ENCODE results near the gene NFXL1.
"Not testable (repeated sequence)": the region's sequence is repeated elsewhere in the genome, so short reads cannot be mapped to it uniquely, and the experiment has no call there.

Gene NFXL1

DNA sequence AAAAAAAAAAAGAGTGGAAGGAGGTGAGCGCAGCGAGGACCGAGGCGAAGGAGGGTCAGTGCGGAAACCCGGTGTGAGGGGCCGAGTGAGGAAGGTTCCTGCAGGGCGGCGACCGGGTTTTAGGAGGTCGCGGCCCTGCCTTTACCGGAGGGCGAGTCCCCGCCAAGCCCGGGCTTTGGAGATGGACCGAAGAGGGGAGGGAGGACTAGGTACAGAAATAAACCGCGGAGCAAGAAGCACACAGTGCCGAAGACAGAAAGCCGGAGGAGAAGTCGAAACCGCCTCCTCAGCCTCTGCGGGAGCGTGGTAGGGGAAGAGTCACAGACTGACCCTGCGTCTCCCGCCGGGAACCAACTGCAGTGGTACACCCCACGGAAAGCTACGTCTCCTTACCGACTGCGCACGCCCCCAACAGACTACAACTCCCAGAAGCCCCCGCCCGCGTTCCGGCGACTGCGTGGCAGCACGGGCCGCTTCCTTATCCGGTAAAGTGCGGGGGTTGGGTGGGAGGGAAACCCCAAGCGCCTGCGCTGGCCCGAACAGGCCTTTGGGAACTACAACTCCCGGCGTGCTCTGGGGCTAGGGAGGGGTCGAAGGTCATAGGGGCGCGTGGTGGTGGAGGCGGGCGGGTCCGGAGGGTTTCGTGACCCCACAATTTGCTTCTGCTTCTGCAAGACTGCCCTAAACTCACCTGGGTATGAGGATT is at the start of gene NFXL1:
Gene NFXL1 (minus strand): TSS at position 364 of the 706 bp plus-strand sequence. CDS start 380 bp downstream, outside the sequence.
- peak within 1 kb of the TSS; percentile 79 to 99 for H3K27ac Mint-ChIP-seq
- peak within 1 kb of the TSS; percentile 93 to 95 for H3K4me3 Mint-ChIP-seq
- ATAC-seq (peak; percentile 98), DNase-seq (peak; percentile 92 to 96)
- H3K9me3 Mint-ChIP-seq = peaks cover 0 to 16% of the 10 kb centered on the region in 2 donors
- no peaks in the 10 kb centered on the region for H3K27me3 Mint-ChIP-seq
- H3K4me1 Mint-ChIP-seq = peaks cover 35% of the 10 kb centered on the region

GRCh38 chr4:47954677-47955076 is 40.3 kb upstream of the NFXL1 start:
- H3K4me1 Mint-ChIP-seq = no peaks in the 10 kb centered on the region
- H3K9me3 Mint-ChIP-seq = no peaks in the 10 kb centered on the region
- no peak overlapping the region for H3K4me3 Mint-ChIP-seq
- no peaks in the 10 kb centered on the region for H3K27me3 Mint-ChIP-seq
- DNase-seq (no peak), ATAC-seq (no peak)
- H3K27ac Mint-ChIP-seq = no peak overlapping the region

DNA sequence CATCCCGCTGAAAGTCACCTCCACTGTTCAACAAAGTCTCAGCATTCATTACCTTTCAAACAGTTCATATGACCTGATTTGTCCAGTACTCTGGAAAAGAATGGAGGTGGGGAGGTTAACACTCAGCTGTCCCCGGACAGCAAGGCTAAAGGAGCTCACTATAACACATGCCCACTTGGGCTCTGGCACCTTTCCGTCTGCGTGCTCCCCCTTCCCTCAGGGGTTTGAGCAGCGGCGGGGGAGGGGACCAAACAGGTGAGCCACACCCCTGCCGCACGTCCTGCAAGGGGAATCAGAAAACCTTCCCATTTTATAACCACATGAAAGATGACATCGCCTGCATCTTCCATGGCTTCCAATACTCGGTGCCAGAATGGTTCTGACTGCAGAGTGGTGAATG is 39.9 kb upstream of the NFXL1 start:
- H3K4me3 Mint-ChIP-seq = no peak overlapping the region
- no peaks in the 10 kb centered on the region for H3K9me3 Mint-ChIP-seq
- no peaks in the 10 kb centered on the region for H3K4me1 Mint-ChIP-seq
- ATAC-seq (no peak), DNase-seq (no peak)
- H3K27ac Mint-ChIP-seq = no peak overlapping the region
- no peaks in the 10 kb centered on the region for H3K27me3 Mint-ChIP-seq

DNA sequence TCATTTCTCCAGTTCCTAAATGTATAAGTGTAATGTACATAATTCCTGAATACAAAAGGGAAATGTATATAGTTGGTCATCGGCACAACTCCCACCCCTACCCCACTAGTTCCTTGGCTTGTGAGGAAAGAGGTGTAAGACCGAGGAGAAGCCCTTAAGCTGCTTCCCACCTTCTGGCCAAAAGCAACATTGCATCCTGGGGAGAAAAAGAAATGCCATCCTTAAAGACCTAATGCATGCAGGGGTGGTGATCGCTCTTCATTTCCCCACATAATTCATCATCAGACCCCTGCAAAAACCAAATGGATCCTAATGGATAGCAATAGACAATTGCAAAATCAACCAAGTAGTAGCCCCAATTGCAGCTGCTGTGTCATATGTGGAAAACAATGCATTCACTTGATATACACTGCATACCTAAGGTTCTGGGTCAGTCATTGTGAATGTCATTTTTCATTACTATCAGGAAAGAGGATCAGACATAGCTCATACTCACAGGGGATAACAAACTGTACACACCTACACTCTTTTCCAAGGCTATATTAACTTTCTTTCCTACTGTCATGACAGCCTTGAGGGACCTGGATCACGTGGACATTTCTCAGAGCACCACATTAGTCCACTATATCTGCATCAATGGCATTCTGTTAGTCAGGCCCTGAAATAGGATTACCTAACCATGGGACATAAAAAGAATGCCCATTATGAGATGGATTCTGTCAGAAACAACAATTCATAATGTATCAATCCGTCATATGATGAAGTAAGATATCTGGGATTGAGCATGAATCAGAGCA is 31.7 kb upstream of the NFXL1 start:
- H3K27me3 Mint-ChIP-seq = no peaks in the 10 kb centered on the region
- no peak overlapping the region for H3K27ac Mint-ChIP-seq
- H3K4me3 Mint-ChIP-seq = no peak overlapping the region
- no peaks in the 10 kb centered on the region for H3K9me3 Mint-ChIP-seq
- DNase-seq (no peak), ATAC-seq (no peak)
- H3K4me1 Mint-ChIP-seq = no peaks in the 10 kb centered on the region

- DNase-seq (no peak), ATAC-seq (no peak)
- Mint-ChIP-seq H3K9me3 (no peaks in the 10 kb centered on the region), H3K4me1 (no peaks in the 10 kb centered on the region), H3K27ac (no peak overlapping the region), H3K4me3 (no peak overlapping the region), H3K27me3 (no peaks in the 10 kb centered on the region)
Observed at GRCh38 chr4:47942081-47942819, 27.9 kb upstream of the NFXL1 start.

GRCh38 chr4:47939456-47939855 is 25.1 kb upstream of the NFXL1 start:
- Mint-ChIP-seq H3K4me3 (no peak overlapping the region), H3K27me3 (no peaks in the 10 kb centered on the region), H3K27ac (no peak overlapping the region), H3K4me1 (no peaks in the 10 kb centered on the region), H3K9me3 (no peaks in the 10 kb centered on the region)
- ATAC-seq (no peak), DNase-seq (no peak)

GRCh38 chr4:47936336-47936735 is 22.0 kb upstream of the NFXL1 start:
- Mint-ChIP-seq H3K4me1 (no peaks in the 10 kb centered on the region), H3K27me3 (no peaks in the 10 kb centered on the region), H3K9me3 (no peaks in the 10 kb centered on the region), H3K4me3 (no peak overlapping the region), H3K27ac (no peak overlapping the region)
- ATAC-seq = no peak
- no peak for DNase-seq

DNA sequence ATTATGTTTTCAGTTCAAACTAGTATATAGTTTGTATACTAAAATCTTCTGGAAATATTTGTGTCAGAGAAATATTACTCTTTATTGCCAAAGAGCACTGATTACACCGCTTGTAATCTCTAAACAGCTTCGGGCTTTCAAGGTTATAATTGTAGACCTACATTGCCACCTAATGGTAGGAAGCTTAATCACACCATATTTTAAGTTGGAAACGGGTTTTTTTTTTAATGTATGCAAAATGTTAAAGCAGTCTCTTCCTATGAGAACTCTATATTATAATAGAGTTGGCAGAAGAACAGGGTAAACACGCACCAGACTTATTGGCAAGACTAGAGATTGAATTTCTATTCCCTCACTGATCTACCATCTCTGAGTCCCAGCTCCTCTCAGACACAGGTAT is 19.5 kb upstream of the NFXL1 start:
- DNase-seq = no peak
- no peaks in the 10 kb centered on the region for H3K27me3 Mint-ChIP-seq
- no peaks in the 10 kb centered on the region for H3K4me1 Mint-ChIP-seq
- no peak overlapping the region for H3K27ac Mint-ChIP-seq
- ATAC-seq = peak; percentile 61
- H3K4me3 Mint-ChIP-seq = no peak overlapping the region
- H3K9me3 Mint-ChIP-seq = no peaks in the 10 kb centered on the region

GRCh38 chr4:47930971-47931804 is 16.8 kb upstream of the NFXL1 start:
- H3K27ac Mint-ChIP-seq = no peak overlapping the region
- no peak overlapping the region for H3K4me3 Mint-ChIP-seq
- no peaks in the 10 kb centered on the region for H3K9me3 Mint-ChIP-seq
- ATAC-seq = no peak
- peaks cover 7% of the 10 kb centered on the region for H3K4me1 Mint-ChIP-seq
- no peak for DNase-seq
- peaks cover 6% of the 10 kb centered on the region for H3K27me3 Mint-ChIP-seq

GRCh38 chr4:47929682-47930201 is 15.4 kb upstream of the NFXL1 start:
- H3K4me1 Mint-ChIP-seq = peaks cover 7% of the 10 kb centered on the region
- H3K27me3 Mint-ChIP-seq = peaks cover 12% of the 10 kb centered on the region
- no peak overlapping the region for H3K4me3 Mint-ChIP-seq
- no peaks in the 10 kb centered on the region for H3K9me3 Mint-ChIP-seq
- no peak overlapping the region for H3K27ac Mint-ChIP-seq
- DNase-seq (no peak), ATAC-seq (no peak)

DNA sequence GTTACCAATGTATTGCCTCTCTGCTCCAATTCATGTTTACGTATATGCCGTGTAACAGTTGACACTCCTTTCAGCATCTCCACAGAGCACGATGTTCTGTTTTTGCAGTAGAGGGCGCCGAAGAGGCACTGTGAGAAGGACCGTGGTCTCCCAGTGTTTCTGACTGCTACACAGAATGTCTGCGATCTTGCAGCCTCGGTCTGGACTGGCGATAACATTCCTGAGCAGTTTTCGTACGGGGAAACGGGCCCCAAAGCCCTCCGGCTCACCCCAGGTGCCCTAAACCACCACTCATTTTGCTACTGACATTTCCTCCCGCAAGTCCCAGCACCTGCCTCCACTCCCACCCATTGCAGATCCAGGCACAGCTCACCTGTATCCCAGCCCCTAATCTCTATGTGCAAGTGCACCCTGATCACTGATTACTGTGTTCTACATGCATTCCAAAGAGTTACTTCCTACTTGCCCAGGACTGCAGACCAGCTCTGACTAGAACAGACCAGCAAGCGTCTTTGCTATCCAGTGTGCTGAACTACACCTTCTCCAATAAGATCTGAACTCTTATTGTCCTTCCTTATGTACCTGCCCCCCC is 12.4 kb upstream of the NFXL1 start:
- Mint-ChIP-seq H3K4me3 (peak overlapping the region; percentile 70 to 75), H3K27me3 (peaks cover 20% of the 10 kb centered on the region), H3K9me3 (no peaks in the 10 kb centered on the region), H3K27ac (no peak overlapping the region), H3K4me1 (peaks cover 7% of the 10 kb centered on the region)
- DNase-seq = peak; percentile 50 to 57
- peak; percentile 97 for ATAC-seq

DNA sequence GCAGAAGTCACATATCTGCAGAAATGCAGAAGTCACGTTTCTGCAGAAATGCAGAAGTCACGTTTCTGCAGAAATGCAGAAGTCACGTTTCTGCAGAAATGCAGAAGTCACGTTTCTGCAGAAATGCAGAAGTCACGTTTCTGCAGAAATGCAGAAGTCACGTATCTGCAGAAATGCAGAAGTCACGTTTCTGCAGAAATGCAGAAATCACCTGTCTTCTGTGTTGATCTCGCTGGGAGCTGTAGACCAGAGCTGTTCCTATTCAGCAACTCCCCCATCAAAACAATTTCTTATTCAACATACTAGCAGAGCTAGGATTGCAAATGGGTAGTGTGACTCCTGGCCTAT is 8.9 kb upstream of the NFXL1 start:
- not testable (repeated sequence) for H3K27ac Mint-ChIP-seq, DNase-seq, ATAC-seq, H3K4me3 Mint-ChIP-seq, H3K9me3 Mint-ChIP-seq, H3K4me1 Mint-ChIP-seq
- peaks cover 31% of the 10 kb centered on the region for H3K27me3 Mint-ChIP-seq

GRCh38 chr4:47922436-47923260 is 8.3 kb upstream of the NFXL1 start:
- Mint-ChIP-seq H3K27me3 (peaks cover 31% of the 10 kb centered on the region), H3K9me3 (peaks cover 0 to 14% of the 10 kb centered on the region in 2 donors)
- not testable (repeated sequence) for ATAC-seq, H3K4me3 Mint-ChIP-seq, H3K27ac Mint-ChIP-seq, H3K4me1 Mint-ChIP-seq, DNase-seq

GRCh38 chr4:47917163-47917562 is 2.8 kb upstream of the NFXL1 start:
- H3K4me3 Mint-ChIP-seq, ATAC-seq, DNase-seq, H3K27ac Mint-ChIP-seq: not testable (repeated sequence)
- Mint-ChIP-seq H3K4me1 (peaks cover 26% of the 10 kb centered on the region), H3K9me3 (peaks cover 0 to 16% of the 10 kb centered on the region in 2 donors), H3K27me3 (peaks cover 11% of the 10 kb centered on the region)
